Astrocyte of the spinal cord (primary cell): Measurements from ENCODE around the gene RNU6-9.

Experiments
- DNase-seq: peaks from one replicate; pipeline ENCODE4 v3.0.0; 2011; ENCODE audit warnings: low read depth, low spot score
- H3K4me3 ChIP-seq: 2 replicates; pipeline ENCODE4 v1.5.1; 2011; ENCODE audit warnings: low read depth, mild to moderate bottlenecking, low read length, moderate library complexity
- CTCF ChIP-seq: IDR thresholded peaks from 2 replicates; pipeline ENCODE4 v1.5.1; 2012; ENCODE audit warnings: low read depth, mild to moderate bottlenecking, low read length, inconsistent platforms
- in situ Hi-C: cut with HindIII; loops from 2 replicates; pipeline ENCODE4 v1.10.0; 2017; ENCODE audit warnings: low sequenced_read_pairs

The RNU6-9 gene

GRCh38 chr19:855142-855541 lies 38.1 kb upstream of the RNU6-9 start:
- DNase-seq, result no peak
- no peak overlapping the region for H3K4me3 ChIP-seq
- in situ Hi-C loops, result no loop called here
- no peak for TF ChIP-seq CTCF

DNA sequence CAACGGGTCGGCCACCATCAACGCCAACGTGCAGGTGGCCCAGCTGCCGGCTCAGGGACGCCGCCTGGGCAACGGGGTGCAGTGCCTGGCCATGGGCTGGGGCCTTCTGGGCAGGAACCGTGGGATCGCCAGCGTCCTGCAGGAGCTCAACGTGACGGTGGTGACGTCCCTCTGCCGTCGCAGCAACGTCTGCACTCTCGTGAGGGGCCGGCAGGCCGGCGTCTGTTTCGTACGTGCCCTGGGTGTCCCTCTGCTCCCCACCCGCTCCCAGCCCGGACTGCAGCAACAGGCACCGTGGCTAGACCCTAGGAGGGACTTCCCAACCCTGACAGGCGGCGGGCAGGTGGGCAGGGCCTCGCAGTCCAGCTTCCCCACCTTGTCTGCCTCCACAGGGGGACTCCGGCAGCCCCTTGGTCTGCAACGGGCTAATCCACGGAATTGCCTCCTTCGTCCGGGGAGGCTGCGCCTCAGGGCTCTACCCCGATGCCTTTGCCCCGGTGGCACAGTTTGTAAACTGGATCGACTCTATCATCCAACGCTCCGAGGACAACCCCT lies 37.6 kb upstream of the RNU6-9 start:
- no peak for TF ChIP-seq CTCF

DNA sequence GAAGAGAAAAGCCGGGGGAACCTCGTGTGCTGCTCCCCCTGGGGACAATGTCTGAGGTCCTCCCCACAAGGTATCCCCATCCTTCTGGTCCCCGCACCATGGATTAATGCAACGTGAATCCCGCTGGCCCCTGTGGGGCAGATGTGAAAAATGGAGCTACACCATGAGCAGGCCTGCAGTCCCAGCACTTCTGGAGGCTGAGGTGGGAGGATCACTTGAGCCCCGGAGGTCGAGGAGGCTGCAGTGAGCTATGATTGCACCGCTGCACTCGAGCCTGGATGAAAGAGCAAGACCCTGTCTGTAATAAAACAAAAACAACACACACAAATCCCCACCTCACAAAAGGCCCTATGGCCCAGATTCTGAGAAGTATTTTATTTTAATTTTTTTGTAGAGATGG lies 35.0 kb upstream of the RNU6-9 start:
- TF ChIP-seq CTCF, result no peak
- no peak overlapping the region for H3K4me3 ChIP-seq
- no peak for DNase-seq
- in situ Hi-C loops, result no loop called here

More for the DNA sequence above, 37.6 kb upstream of the RNU6-9 start:
- in situ Hi-C loops, result no loop called here
- DNase-seq, result no peak
- H3K4me3 ChIP-seq, result no peak overlapping the region

GRCh38 chr19:858868-859843 lies 34.1 kb upstream of the RNU6-9 start, which contains the start of gene CFD:
Gene CFD (plus strand): TSS chr19:859664. CDS start chr19:859690, 26 bp downstream.
- in situ Hi-C loops, result no loop called here
- H3K4me3 ChIP-seq, result no peak within 1 kb of the TSS

DNA sequence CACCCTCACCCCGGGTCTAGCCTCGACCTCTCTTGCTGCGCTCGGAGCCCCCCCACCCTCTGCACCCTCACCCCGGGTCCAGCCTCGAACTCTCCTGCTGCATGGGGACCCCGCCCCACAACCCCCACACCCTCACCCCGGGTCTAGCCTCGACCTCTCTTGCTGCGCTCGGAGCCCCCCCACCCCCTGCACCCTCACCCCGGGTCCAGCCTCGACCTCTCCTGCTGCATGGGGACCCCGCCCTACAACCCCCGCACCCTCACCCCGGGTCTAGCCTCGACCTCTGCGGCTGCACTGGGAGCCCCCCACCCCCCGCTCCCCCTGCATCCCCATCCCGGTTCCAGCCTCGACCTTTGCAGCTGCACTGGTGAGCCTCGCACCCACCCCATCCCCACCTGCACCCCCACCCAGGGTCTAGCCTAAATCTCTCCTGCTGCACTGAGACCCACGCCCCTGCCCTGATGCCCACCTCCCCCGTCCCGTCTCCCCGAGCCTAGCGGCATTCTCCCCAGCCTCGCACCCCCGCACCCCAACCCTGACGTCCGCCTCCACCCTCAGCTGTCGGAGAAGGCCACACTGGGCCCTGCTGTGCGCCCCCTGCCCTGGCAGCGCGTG lies 32.0 kb upstream of the RNU6-9 start:
- no peak for DNase-seq
- TF ChIP-seq CTCF, result no peak
- in situ Hi-C loops, result no loop called here
- H3K4me3 ChIP-seq, result no peak overlapping the region

More at GRCh38 chr19:858868-859843, 34.1 kb upstream of the RNU6-9 start, which contains the start of gene CFD:
- no peak for DNase-seq
- no peak for TF ChIP-seq CTCF

DNA sequence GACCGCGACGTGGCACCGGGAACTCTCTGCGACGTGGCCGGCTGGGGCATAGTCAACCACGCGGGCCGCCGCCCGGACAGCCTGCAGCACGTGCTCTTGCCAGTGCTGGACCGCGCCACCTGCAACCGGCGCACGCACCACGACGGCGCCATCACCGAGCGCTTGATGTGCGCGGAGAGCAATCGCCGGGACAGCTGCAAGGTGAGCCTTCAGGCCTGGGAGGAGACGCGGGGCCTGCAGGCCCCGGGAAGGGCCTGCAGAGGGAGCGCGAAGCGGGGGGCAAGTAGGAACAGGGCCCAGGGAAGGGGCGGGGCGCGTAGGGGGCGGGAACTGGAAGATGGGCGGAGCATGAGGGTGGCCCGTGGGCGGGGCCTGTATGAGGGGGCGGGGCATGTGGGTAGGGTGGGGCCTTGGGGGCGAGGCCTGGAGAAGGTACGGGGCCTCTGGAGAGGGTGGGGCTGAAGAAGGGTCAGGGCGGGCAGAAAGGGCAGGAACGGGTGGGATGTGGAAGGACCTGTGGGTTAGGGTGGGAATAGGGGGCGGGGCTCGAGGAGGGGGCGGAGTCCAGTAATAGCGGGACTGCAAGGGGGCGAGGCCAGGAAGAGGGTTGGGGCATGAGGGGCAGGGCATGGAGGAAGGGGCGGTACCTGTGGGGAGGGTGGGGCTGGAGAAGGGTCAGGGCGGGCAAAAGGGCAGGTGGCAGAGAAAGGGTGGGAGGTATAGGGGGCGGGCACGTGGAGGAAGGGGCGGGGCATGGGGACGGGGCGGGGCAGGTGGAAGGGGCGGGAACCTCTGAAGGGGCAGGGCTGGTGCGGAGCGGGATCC lies 31.3 kb upstream of the RNU6-9 start:
- no peak overlapping the region for H3K4me3 ChIP-seq
- TF ChIP-seq CTCF, result peak; percentile 21
- in situ Hi-C loops, result no loop called here
- DNase-seq, result peak; percentile 23
